Measurements from ENCODE around the gene NUDCD2.

DNA sequence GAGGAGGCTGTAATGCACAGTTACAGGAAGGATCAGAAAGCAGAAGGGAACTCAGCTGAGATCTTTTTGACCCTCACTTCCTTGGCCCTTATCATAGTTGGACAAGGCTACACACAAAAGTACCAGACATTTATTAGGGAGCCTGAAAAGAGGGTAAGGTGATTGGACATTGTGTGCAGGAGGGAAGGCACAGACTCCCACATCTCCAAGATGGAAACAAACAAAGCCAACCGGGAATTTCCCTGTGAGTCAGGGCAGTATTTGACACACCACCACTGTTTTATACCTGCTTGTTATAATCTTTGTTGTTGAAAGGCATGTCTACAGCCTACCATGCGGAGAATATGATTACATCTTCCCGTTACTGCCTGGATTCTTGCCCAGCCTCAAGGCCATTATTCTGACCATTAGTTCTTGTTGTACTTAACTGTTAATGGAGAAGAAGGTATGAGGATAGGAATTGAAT is 25.5 kb downstream of the NUDCD2 start:
- TF ChIP-seq TAF1 (IDR thresholded peaks at IDR 0.05; ENCODE audit: low read depth) (no peak), EGR1 (IDR thresholded peaks at IDR 0.05) (no peak), TEAD4 (IDR thresholded peaks at IDR 0.05) (no peak), ZBTB7A (IDR thresholded peaks at IDR 0.05; ENCODE audit: low read depth) (no peak), NFIC (IDR thresholded peaks at IDR 0.05) (no peak), FOXM1 (IDR thresholded peaks at IDR 0.05; ENCODE audit: borderline replicate concordance, low read depth) (no peak), EP300 (IDR thresholded peaks at IDR 0.05; ENCODE audit: borderline replicate concordance) (no peak), YY1 (IDR thresholded peaks at IDR 0.05; ENCODE audit: low read depth) (no peak), CEBPB (IDR thresholded peaks at IDR 0.05) (no peak)
- TF ChIP-seq, protein P1, sequence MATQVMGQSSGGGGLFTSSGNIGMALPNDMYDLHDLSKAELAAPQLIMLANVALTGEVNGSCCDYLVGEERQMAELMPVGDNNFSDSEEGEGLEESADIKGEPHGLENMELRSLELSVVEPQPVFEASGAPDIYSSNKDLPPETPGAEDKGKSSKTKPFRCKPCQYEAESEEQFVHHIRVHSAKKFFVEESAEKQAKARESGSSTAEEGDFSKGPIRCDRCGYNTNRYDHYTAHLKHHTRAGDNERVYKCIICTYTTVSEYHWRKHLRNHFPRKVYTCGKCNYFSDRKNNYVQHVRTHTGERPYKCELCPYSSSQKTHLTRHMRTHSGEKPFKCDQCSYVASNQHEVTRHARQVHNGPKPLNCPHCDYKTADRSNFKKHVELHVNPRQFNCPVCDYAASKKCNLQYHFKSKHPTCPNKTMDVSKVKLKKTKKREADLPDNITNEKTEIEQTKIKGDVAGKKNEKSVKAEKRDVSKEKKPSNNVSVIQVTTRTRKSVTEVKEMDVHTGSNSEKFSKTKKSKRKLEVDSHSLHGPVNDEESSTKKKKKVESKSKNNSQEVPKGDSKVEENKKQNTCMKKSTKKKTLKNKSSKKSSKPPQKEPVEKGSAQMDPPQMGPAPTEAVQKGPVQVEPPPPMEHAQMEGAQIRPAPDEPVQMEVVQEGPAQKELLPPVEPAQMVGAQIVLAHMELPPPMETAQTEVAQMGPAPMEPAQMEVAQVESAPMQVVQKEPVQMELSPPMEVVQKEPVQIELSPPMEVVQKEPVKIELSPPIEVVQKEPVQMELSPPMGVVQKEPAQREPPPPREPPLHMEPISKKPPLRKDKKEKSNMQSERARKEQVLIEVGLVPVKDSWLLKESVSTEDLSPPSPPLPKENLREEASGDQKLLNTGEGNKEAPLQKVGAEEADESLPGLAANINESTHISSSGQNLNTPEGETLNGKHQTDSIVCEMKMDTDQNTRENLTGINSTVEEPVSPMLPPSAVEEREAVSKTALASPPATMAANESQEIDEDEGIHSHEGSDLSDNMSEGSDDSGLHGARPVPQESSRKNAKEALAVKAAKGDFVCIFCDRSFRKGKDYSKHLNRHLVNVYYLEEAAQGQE (IDR thresholded peaks at IDR 0.05; ENCODE audit: low read depth) = no peak
- TF ChIP-seq, protein P2, sequence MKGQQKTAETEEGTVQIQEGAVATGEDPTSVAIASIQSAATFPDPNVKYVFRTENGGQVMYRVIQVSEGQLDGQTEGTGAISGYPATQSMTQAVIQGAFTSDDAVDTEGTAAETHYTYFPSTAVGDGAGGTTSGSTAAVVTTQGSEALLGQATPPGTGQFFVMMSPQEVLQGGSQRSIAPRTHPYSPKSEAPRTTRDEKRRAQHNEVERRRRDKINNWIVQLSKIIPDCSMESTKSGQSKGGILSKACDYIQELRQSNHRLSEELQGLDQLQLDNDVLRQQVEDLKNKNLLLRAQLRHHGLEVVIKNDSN (IDR thresholded peaks at IDR 0.05) = no peak
- TF ChIP-seq, protein P3, sequence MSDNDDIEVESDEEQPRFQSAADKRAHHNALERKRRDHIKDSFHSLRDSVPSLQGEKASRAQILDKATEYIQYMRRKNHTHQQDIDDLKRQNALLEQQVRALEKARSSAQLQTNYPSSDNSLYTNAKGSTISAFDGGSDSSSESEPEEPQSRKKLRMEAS (IDR thresholded peaks at IDR 0.05) = no peak

Measured in Ishikawa (cell line).